ENCODE results near the gene ASPA.

DNA sequence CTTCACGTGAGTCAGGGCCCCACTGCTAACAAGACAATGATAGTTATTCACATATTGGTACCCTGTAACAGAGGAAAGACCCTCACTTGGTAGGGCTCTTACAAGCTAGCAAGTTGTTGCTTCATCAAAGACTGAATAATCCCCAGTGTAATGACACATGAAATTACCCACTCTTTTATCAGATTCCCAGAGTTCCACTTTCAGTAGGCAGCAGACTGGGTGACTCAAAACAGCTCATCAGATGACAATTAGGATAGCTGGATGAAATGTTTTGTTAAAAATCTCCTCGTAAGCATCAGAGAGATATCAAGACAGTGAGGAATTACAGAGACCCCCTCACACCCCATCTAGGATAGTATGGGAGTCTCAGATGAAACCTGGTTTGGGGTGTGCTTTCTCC is 35.3 kb upstream of the ASPA start:
- TF ChIP-seq, protein P1, sequence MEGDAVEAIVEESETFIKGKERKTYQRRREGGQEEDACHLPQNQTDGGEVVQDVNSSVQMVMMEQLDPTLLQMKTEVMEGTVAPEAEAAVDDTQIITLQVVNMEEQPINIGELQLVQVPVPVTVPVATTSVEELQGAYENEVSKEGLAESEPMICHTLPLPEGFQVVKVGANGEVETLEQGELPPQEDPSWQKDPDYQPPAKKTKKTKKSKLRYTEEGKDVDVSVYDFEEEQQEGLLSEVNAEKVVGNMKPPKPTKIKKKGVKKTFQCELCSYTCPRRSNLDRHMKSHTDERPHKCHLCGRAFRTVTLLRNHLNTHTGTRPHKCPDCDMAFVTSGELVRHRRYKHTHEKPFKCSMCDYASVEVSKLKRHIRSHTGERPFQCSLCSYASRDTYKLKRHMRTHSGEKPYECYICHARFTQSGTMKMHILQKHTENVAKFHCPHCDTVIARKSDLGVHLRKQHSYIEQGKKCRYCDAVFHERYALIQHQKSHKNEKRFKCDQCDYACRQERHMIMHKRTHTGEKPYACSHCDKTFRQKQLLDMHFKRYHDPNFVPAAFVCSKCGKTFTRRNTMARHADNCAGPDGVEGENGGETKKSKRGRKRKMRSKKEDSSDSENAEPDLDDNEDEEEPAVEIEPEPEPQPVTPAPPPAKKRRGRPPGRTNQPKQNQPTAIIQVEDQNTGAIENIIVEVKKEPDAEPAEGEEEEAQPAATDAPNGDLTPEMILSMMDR (IDR thresholded peaks at IDR 0.05), result no peak
- TF ChIP-seq, protein P2, sequence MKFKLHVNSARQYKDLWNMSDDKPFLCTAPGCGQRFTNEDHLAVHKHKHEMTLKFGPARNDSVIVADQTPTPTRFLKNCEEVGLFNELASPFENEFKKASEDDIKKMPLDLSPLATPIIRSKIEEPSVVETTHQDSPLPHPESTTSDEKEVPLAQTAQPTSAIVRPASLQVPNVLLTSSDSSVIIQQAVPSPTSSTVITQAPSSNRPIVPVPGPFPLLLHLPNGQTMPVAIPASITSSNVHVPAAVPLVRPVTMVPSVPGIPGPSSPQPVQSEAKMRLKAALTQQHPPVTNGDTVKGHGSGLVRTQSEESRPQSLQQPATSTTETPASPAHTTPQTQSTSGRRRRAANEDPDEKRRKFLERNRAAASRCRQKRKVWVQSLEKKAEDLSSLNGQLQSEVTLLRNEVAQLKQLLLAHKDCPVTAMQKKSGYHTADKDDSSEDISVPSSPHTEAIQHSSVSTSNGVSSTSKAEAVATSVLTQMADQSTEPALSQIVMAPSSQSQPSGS (CRISPR knock-in tag; IDR thresholded peaks at IDR 0.05; ENCODE audit: borderline replicate concordance, low read depth), result no peak
- no peak for TF ChIP-seq ZBTB43 (CRISPR knock-in tag; IDR thresholded peaks at IDR 0.05)
- no peak for TF ChIP-seq IRF2 (CRISPR knock-in tag; IDR thresholded peaks at IDR 0.05; ENCODE audit: borderline replicate concordance, low read depth)
- TF ChIP-seq ESRRA (CRISPR knock-in tag; IDR thresholded peaks at IDR 0.05; ENCODE audit: borderline replicate concordance), result no peak
- no peak for TF ChIP-seq USF2 (CRISPR knock-in tag; IDR thresholded peaks at IDR 0.05)

Data from WTC11 (cell line).